ENCODE measurements around the gene SOX9.

GRCh38 chr17:72104863-72105234, 16.0 kb upstream of the SOX9 start:
- TF ChIP-seq YY1 (IDR thresholded peaks at IDR 0.05; ENCODE audit: insufficient read depth, insufficient read length) = no peak
- TF ChIP-seq ZNF274 (IDR thresholded peaks at IDR 0.05; ENCODE audit: low read depth, low read length) = no peak
- TF ChIP-seq SUZ12 (IDR thresholded peaks at IDR 0.05; ENCODE audit: extremely low read depth, insufficient read depth, insufficient read length) = no peak
